Measurements from ENCODE around the gene PGBD5.

GRCh38 chr1:230395932-230396331, 30.2 kb downstream of the PGBD5 start:
- TF ChIP-seq MAX (IDR thresholded peaks at IDR 0.05; ENCODE audit: low read depth) (no peak), CTCF (IDR thresholded peaks at IDR 0.05) (no peak), POLR2AphosphoS5 (IDR thresholded peaks at IDR 0.05; ENCODE audit: low read depth, low read length) (no peak)

All from SK-N-SH (cell line).